KMS-11 (cell line): ENCODE results near the gene GPX7.

Source experiments
- H2AFZ ChIP-seq: fragments of 200-600 bp; sonication (generic); 2 replicates; pipeline ENCODE4 v1.6.1; 2016; ENCODE audit warnings: antibody characterized with exemption, mixed run types, low read depth
- H3K27ac ChIP-seq: fragments of 200-600 bp; sonication (generic); 2 replicates; pipeline ENCODE4 v1.6.1; 2016; ENCODE audit warnings: mild to moderate bottlenecking, mixed run types
- H3K27me3 ChIP-seq: fragments of 200-600 bp; sonication (generic); 2 replicates; pipeline ENCODE4 v1.6.1; 2017; ENCODE audit warnings: mild to moderate bottlenecking, low read depth, mixed run types, moderate library complexity; ENCODE audit not compliant: insufficient read depth
- H3K36me3 ChIP-seq: fragments of 200-600 bp; sonication (generic); 2 replicates; pipeline ENCODE4 v1.6.1; 2017; ENCODE audit warnings: mild to moderate bottlenecking, mixed run types; ENCODE audit not compliant: insufficient read depth
- H3K4me1 ChIP-seq: fragments of 200-600 bp; sonication (generic); 2 replicates; pipeline ENCODE4 v1.6.1; 2016; ENCODE audit warnings: mild to moderate bottlenecking, low read depth, mixed run types; ENCODE audit not compliant: poor library complexity, severe bottlenecking
- H3K4me2 ChIP-seq: fragments of 200-600 bp; sonication (generic); 2 replicates; pipeline ENCODE4 v1.7.0; 2016; ENCODE audit warnings: mild to moderate bottlenecking, mixed run types
- H3K4me3 ChIP-seq: fragments of 200-600 bp; sonication (generic); IDR thresholded peaks from 2 replicates; pipeline ENCODE4 v1.6.1; 2017; ENCODE audit warnings: low read depth, low read length, mixed read lengths; ENCODE audit not compliant: insufficient read depth
- H3K79me2 ChIP-seq: fragments of 200-600 bp; sonication (generic); 2 replicates; pipeline ENCODE4 v1.6.1; 2016; ENCODE audit warnings: low read depth, mixed run types; ENCODE audit not compliant: insufficient read depth
- H3K9ac ChIP-seq: fragments of 200-600 bp; sonication (generic); 2 replicates; pipeline ENCODE4 v1.6.1; 2016; ENCODE audit warnings: mild to moderate bottlenecking, mixed run types
- H4K20me1 ChIP-seq: fragments of 200-600 bp; sonication (generic); 2 replicates; pipeline ENCODE4 v1.6.1; 2016; ENCODE audit warnings: mild to moderate bottlenecking, mixed run types; ENCODE audit not compliant: insufficient read depth
- CTCF ChIP-seq: fragments of 200-600 bp; sonication (generic); conservative IDR thresholded peaks from 2 replicates; pipeline ENCODE4 v1.6.1; 2017; ENCODE audit warnings: low read depth, mild to moderate bottlenecking, antibody characterized with exemption, low read length, moderate library complexity, mixed read lengths

Gene GPX7

DNA sequence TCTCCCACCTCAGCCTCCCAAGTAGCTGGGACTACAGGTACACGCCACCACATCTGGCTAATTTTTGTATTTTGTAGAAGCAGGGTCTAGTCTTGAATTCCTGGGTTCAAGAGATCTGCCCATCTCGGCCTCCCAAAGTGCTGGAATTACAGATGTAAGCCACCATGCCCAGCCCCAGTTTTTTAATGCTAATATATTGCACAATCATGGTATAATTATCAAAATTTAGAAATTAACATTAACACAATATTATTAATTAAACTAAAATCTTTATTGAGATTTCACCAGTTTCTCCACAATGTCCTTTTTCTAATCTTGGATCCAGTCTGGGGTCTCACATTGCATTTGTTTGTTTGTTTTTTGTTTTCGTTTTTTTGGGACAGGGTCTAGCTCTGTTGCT, 21.9 kb upstream of the GPX7 start:
- Histone ChIP-seq H3K4me2 (no peak overlapping the region), H3K4me3 (no peak overlapping the region), H3K9ac (no peak overlapping the region), H3K79me2 (no peaks in the 10 kb centered on the region), H3K36me3 (no peaks in the 10 kb centered on the region), H3K27me3 (no peaks in the 10 kb centered on the region), H3K27ac (no peak overlapping the region), H3K4me1 (peaks cover 16% of the 10 kb centered on the region), H2AFZ (no peak overlapping the region), H4K20me1 (no peaks in the 10 kb centered on the region)
- no peak for TF ChIP-seq CTCF

DNA sequence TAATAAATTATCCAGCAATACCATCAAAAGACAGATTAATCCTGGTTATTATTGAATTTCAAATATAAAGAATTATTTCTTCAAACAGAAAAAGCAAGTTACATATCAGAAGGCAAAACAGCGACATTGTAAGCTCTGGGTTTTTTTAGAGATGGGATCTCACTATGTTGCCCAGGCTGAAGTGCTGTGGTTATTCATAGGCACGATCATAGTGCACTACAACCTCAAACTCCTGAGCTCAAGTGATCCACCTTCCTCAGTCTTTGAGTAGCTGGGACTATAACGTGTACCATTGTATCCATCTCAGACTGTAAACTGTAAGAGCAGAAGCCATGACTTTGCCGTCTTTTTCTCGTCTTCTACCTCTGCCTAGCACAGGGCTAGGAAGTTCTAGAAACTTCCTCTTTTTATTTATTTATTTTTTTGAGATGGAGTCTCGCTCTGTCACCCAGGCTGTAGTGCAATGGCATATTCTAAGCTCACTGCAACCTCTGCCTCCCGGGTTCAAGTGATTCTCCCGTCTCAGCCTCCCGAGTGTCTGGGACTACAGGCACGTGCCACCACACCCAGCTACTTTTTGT, 20.0 kb upstream of the GPX7 start:
- Histone ChIP-seq H3K36me3 (no peaks in the 10 kb centered on the region), H3K4me1 (peaks cover 16% of the 10 kb centered on the region), H4K20me1 (no peaks in the 10 kb centered on the region), H3K4me3 (no peak overlapping the region), H3K4me2 (no peak overlapping the region), H2AFZ (no peak overlapping the region), H3K79me2 (no peaks in the 10 kb centered on the region), H3K27me3 (no peaks in the 10 kb centered on the region), H3K9ac (no peak overlapping the region), H3K27ac (no peak overlapping the region)
- no peak for TF ChIP-seq CTCF

DNA sequence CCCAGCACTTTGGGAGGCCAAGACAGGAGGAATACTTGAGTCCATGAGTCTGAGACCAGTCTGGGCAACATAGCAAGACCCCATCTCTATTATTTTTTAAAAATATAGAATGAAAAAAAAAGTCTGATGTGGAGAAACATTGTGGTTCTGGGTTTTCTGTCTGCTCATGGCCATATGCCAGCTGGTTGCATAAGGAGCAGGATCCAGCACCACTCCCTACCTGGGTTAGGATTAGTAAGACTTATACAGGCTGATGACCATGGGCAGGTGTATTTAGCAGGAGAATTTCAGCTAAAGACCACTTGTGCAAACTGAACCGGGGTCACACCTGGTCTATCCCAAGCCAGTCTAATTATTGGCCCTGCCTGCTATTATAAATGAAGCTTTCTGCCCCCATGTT, 16.7 kb upstream of the GPX7 start:
- H4K20me1 ChIP-seq = no peaks in the 10 kb centered on the region
- no peak overlapping the region for H2AFZ ChIP-seq
- H3K36me3 ChIP-seq = no peaks in the 10 kb centered on the region
- no peak for TF ChIP-seq CTCF
- H3K4me3 ChIP-seq = no peak overlapping the region
- no peaks in the 10 kb centered on the region for H3K27me3 ChIP-seq
- H3K79me2 ChIP-seq = no peaks in the 10 kb centered on the region
- no peak overlapping the region for H3K9ac ChIP-seq
- no peak overlapping the region for H3K4me2 ChIP-seq
- H3K4me1 ChIP-seq = no peaks in the 10 kb centered on the region
- H3K27ac ChIP-seq = no peak overlapping the region

DNA sequence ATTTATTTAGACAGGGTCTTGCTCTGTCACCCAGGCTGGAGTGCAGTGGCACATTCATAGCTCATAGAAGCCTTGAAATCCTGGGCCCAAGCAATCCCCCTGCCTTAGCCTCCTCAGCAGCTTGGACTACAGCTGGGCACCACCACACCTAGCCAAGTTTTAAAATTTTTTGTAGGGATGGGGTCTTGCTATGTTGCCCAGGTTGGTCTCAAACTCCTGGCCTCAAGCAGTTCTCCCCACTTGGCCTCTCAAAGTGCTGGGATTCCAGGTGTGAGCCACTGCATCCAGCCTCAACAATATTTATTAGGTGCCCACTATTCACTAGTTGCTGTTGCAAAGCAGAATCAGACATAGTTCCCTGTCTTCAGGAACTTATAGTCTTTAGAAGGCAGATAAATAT, 14.1 kb upstream of the GPX7 start:
- H2AFZ ChIP-seq = no peak overlapping the region
- H3K4me1 ChIP-seq = no peaks in the 10 kb centered on the region
- H3K79me2 ChIP-seq = no peaks in the 10 kb centered on the region
- no peak overlapping the region for H3K4me2 ChIP-seq
- no peak for TF ChIP-seq CTCF
- no peaks in the 10 kb centered on the region for H3K36me3 ChIP-seq
- no peaks in the 10 kb centered on the region for H4K20me1 ChIP-seq
- no peak overlapping the region for H3K27ac ChIP-seq
- H3K9ac ChIP-seq = no peak overlapping the region
- no peaks in the 10 kb centered on the region for H3K27me3 ChIP-seq
- H3K4me3 ChIP-seq = no peak overlapping the region

DNA sequence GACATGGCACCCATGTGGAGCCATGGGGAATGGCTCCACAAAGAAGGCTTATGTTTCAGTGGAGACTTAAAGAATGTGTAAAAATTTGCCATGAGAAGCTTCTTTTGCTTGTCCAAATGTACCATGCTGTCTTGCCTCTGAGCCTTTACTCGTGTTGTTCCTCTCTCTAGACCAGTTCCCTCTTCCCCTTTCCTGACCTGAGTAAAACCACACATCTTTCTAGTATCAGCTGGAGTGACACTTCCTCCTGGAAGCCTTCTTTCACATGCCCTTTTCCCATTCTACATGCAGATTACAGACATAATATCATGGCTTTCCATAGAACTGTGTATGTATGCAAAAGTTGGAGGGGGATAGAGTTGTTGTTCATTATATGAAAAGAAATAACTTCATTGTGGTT, 13.6 kb upstream of the GPX7 start:
- Histone ChIP-seq H3K4me1 (no peaks in the 10 kb centered on the region), H2AFZ (no peak overlapping the region), H3K79me2 (no peaks in the 10 kb centered on the region), H3K27ac (no peak overlapping the region), H3K4me2 (no peak overlapping the region), H3K27me3 (no peaks in the 10 kb centered on the region), H3K9ac (no peak overlapping the region), H4K20me1 (no peaks in the 10 kb centered on the region), H3K36me3 (no peaks in the 10 kb centered on the region), H3K4me3 (no peak overlapping the region)
- no peak for TF ChIP-seq CTCF
